NCI-H2196 treated with DMSO at 0.1 percent for 48 hours (cell line): ENCODE results near the gene GRIA2.
A peak's percentile ranks its signal among the peaks of the same experiment; 100 is the strongest.
"Not testable (repeated sequence)": the region's sequence is repeated elsewhere in the genome, so short reads cannot be mapped to it uniquely, and the experiment has no call there.

Experiments used
- DNase-seq: peaks from one replicate; lab custom pipeline; 2025; ENCODE audit not compliant: unreplicated experiment; lab: John Stamatoyannopoulos, UW

The GRIA2 gene

DNA sequence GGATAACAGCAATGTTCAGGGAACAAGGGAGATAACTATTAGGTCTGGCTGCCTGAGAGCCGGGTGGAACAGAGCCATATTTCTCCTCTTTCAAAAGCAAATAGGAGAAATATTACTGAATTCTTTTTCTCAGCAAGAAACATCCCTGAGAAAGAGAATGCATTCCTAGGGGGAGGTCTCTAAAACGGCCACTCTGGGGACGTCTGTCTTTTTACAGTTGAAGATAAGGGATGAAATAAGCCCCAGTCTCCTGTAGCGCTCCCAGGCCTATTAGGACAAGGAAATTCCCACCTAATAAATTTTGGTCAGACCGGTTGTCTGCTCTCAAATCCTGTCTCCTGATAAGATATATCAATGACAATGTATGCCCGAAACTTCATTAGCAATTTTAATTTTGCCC, 37.6 kb downstream of the GRIA2 start:
- DNase-seq = not testable (repeated sequence)

DNA sequence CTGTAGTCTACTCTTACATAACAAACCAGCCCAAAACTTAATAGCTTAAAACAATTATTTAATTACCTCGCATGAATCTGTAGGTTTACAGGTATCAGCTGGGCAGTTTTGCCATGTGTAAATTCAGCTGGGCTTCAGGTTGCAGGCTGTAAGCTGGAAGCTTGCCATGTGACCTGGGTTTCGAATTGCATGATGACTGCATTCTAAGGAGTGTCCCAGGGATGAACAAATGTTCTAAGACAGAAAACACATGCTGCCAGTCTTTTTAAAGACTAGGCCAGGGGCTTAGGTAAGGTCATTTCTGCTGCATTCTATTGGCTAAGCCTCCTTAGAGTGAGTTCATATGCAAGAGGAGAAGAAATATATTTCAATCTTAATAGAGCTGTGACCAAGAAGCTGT, 44.8 kb downstream of the GRIA2 start:
- DNase-seq = peak; percentile 30

DNA sequence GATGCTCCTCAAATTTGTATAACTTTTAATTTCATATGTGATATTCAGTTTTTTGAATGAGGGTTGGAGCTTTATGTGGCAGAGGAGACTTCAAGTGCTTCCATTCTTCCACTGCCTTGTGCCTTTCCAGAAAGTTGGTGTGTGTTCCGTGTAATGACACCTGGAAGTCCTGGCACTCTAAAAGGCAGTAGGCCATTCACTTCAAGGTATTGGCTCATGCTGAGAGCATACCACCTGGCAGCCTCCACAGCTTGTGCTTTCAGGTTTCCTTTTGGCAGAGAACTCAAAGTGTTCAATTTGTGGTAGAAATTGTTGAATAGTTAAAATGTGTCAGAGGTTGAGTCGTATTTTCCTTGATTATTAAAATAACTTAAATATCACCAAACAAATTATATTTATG, 49.6 kb downstream of the GRIA2 start:
- DNase-seq = peak; percentile 12

DNA sequence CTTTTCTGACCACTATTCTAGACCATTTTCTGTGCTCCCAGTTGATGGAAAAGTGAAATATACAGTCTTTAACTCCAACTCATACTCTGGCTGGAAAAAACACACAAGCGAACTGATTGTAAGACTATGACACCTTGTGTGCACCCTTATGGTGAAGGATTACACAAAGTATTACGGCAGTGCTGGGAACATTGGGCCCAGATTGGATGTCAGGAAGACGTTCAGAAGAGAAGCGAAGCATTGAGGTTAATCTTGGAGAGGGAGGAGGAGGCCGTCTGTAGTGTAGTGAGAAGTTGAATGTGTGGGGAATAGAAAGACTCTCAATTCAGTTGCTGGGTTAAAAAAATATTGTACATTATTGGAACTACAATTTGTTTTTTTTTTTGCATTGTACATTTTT, 50.0 kb downstream of the GRIA2 start:
- DNase-seq = no peak

DNA sequence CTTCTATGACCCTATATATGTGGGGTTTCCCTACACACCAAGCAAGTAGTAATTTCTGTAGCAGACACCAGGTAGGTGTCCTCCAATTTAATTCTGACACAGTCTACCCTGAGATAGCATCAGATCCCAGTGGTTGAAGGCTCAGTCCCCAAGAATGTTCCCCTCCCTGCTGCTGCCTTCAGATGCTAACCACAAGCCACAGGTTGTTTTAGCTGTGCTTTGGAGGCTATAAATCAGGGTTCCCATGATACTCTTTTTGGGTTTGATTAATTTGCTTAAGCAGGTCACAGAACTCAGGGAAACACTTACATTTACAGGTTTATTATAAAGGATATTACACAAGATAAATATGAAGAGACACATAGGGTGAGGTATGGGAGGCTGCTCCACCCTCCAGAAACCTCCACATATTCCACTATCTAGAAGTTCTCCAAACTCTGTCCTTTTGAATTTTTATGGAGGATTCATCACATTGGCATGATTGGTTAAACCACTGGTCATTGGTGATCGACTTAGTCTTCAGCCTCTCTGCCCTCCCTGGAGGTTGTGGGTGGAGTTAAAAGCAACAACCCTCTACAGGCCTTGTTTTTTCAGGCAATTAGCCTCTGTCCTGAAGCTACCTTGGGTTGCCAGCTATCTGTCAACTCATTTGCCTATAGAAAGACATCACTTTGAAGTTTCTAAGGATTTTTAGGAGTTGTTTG, 50.8 kb downstream of the GRIA2 start:
- no peak for DNase-seq

DNA sequence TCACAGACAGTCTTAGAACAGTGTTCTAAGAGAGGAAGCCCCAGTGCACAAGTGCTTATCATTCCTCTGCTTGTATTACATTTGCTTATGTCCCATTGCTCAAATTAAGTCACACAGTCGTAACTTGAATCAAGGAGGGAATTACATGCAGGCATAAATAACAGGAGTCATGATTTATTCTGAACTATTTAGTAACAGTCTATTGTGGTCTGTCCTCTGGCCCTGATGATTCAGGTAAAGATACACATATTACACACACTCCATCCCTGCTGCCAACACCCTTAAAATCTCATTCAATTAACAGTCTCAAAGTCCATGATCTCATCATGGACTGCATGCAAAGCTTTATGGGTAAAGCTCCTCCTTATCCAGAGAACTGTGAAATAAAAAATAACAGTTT, 60.1 kb downstream of the GRIA2 start:
- no peak for DNase-seq

DNA sequence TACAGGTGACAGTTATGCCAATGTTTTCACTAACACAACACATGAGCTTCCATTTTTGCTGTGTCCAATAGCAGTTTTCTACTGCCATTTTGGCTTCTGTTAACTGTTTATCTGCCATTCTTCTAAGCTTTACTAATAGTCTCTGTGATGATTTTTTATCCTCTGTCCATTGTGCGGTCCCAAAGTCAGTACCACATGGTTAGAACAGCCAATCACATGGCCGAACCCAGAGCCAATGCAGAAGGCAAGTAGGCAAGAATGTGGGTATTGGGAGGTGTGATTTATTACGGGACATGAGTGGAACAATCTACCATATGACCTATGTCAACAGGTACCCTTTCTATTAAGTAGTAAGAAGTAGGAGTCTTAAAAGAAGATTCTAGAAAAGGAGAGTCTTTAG, 61.5 kb downstream of the GRIA2 start:
- DNase-seq = no peak

DNA sequence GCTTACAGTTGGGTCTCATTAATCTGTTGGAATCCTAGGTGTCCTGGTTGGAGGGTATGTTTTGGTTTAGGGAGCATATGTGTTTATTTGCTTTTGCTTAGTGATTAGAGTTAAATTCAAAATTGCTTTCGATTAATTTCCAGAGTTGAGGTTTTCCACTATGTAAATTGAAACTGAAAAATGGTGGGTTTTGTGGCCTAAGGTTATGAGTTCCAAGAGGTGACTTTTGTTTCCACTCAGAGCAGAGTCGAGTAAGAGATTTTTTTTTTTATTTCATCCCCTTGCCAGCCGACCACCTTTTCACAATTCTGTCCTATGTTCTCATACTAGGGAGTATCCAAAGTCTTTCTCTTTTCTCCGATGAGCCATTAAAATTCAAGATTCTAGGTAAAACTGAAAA, 66.9 kb downstream of the GRIA2 start:
- no peak for DNase-seq

DNA sequence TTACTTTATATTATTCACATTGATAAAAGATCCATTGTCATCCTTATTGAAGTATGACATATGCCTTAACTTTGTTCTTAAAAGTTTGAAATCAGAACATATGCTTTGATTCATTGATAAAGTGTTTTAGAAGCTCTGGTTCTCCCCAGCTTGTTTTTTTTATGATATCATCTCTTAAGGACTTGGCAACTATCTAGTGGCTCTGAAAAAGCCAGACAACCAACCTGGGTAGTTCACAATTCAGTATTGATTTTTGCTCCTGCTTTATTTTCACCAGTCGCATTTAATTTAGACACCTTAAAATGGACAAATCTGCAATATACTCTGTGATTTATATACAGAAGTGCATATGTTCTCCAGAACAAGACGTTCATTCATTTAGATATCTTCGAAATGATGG, 70.1 kb downstream of the GRIA2 start:
- no peak for DNase-seq

DNA sequence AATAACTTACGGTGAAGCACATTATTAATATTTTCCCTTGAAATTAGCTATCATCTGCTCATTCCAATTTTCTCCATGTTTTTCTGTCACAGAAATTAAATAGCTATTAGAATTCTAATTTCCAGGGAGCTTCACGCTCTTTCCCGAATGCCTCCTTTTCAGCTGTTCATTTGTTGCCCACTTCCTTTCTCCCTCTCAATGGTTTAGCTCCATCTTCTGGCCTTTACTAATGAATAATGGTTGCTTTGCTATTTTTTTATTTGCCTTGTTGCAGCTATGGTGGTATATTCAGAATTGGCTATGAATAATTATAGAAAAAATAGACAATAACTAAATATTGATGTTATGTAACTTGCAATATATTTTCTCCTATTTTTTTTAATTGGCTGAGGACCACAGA, 70.5 kb downstream of the GRIA2 start:
- DNase-seq = no peak

DNA sequence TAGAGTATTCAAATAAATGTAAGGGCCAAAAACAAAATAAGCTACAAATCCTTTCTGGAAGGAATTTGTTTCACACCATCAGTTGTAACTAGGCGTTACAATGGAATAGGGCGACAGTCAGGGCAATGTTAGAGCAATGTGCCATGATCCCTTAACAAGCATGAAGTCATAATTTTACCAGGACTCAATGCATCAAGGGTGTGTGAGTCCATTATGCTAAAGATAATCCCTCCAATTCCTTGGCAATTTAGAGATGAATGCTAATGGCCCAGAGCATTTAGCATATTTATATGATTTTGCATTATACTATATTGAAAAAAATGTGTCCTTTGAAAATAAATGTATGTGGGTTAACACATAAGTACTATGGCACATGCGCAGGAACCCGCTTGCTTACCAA, 73.1 kb downstream of the GRIA2 start:
- DNase-seq = no peak

DNA sequence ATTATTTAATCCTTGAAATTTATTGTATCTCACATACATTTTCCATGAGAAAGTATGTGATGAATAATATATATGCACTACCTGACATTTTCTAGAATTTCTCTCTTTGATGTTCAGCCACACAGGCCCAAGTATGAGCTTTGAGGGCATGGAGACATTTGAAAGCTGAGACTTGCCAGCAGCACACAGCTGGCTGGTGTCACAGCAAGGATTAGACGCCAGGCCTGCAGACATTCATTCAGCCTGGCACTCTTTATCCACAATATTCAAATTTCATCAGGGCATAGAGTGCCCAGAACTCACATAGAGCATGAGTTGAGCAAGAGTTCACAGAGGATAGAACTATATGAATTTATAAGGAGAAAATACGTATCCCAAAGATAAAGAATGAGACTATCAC, 74.0 kb downstream of the GRIA2 start:
- DNase-seq = no peak

DNA sequence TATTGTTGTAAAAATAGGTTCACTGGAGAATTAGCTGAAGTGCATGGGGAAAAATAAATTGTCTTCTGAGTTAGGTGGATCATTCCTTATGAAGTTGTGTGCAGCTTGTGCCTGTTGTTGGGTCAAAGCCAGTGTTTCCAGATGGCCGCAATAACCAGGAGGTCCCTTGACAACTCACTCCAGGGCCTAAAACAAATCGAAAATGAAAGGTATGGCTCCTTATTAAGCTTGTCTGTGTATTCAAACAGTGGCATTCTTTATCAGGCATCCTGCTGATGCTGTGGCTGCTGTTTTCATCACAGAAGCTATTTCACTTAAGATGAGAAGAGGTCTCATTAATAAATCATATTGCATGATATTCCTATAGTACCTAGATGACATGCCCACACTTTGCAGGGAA, 80.2 kb downstream of the GRIA2 start:
- DNase-seq = no peak

DNA sequence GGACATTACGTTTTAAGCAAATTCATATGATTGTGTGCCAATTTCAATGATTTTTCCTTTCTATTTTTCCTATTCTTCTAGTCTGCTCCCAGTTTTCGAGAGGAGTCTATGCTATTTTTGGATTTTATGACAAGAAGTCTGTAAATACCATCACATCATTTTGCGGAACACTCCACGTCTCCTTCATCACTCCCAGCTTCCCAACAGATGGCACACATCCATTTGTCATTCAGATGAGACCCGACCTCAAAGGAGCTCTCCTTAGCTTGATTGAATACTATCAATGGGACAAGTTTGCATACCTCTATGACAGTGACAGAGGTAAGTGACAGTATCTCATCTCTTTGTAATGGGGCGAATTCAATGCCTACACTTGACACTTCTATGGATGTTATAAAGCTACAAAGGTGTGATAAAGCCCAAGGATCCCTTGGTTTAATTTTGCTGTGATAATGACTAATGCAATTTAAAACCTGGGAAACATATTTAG, 83.0 kb downstream of the GRIA2 start:
- no peak for DNase-seq

DNA sequence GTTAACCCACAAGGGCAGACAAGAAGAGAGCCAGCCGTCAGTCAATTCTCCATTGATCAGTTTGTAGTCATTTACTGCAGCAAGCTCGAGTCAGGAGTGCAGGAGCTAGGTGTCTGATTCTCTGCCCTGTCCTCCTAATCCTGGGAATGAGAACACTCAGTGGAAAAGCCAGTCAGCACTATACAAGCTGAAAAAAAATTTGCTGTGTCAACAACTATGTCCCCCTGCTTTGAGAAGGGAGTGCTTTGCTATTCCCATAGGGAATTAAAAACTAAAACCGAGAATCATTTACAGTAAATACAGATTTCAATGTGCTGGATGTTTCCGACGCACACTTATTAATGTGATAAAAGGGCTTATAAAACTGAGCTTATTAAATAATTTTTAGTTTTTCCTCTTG, 84.2 kb downstream of the GRIA2 start:
- no peak for DNase-seq

DNA sequence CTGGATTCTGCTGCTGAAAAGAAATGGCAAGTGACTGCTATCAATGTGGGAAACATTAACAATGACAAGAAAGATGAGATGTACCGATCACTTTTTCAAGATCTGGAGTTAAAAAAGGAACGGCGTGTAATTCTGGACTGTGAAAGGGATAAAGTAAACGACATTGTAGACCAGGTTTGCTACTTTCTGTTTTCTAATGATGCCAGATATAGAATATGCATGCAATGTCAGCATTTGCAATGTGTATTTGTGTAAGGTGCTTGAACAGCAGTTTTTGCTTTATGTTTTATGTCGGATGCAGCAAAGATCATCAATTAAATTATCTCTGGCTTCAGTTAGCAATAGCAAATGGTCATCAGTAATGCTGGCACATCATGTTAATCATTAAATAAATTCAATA, 92.2 kb downstream of the GRIA2 start:
- no peak for DNase-seq

DNA sequence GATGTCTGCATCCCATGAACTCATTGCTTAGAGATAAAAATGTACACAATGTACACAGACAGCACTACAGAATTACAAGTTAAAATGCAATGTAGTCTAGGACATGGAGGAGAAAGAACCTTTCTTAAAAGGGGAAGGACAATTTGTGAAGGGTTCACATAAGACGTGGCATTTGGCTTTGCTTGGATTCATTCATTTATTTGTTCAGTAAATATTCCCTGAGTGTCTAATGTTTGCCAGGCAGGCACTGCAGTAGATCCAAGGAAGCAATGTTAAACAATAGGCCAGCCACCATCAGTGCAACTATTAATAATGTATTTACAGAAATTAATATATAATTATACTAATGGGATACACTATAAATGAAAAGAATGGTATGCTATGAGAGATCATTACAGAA, 94.4 kb downstream of the GRIA2 start:
- DNase-seq = no peak

DNA sequence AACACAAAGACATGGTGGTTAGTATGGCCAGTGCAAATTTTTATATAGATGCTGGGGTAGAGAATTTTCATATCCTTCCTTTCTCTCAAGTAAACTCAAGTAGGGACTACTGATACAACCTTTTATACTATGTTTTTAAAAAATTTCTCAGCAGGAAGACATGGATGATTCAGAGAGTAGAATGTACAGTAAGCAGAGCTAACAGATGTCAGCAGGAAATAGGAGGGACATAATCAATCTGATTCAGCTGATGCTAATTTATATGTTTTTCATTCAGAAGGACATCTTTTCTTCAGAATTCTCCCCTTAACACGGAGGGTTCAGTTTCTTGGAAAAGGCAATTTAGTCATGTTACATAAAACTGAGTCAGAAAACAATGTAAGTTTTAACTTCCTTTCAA, 95.4 kb downstream of the GRIA2 start:
- DNase-seq = no peak

DNA sequence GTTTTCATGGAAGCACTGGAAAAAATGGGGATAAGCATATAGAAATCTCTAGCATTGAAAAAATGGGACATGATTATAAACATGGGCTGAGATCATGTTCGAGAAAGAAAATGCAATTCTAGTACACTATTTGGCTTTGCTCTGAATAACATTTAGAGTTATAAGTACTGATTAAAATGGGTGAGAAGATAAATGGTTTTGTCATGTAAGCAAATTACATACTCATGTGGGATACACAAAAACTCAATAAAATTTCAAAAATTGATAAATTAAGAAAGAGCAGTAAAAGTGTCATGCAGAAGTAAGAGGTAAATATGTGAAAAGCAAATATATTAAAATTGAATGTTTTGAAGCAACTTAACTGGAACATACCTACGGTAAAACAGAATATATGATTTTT, 99.6 kb downstream of the GRIA2 start:
- no peak for DNase-seq

DNA sequence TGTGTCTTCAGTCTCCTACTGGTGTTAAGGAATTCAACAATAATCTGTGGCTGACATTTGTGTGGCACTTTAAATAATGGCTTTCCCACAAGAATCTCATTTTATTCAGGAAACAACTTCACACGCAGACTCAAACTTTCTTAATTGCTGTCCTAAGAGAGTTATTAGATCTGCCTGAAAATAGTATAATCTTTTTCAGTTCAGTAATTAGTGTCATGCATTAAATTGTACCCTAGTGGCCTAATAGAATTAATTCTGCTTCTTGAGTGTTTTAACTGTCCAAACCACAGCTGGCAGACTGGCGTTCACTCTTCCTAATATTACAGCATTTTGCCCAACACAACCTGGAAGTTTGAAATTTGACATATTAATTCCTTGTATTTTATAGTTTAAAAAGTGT, 107.1 kb downstream of the GRIA2 start:
- DNase-seq = no peak

DNA sequence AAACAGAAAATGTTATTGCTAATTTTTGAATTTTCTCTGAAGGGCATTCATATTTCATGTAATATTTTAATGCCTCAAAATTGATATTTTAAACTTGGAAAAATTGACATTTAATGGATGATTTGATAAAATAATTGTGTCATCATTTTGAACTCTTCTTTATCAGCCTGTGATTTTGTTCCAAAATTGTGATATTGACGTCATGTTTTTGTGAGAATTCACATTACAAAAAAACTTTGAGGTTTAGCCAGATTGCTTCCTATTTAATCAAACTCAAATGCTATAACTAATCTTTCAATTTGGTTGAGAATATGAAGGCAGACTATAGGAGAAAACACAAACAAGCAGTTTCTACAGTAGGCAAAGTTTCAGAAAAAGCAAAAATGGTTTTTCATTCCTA, 137.4 kb downstream of the GRIA2 start:
- DNase-seq = no peak

DNA sequence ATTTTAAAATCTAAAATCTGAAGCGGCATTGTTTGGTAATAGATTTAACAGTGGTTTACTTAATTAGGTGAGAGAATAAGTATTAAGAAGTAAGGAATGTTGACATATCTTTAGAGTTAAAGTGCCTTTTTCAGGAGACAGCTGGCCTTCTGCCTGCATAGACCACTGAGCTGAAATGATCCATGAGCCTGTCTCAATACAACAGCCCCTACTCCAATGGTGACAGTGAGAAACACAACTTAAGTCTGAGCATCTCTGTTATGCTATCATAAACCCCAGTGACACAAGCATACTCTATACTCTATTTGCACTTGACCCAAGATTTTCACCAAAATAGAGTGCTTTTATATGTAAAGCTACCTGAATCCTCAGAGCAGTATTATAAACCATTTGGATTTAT, 137.9 kb downstream of the GRIA2 start:
- DNase-seq = no peak

DNA sequence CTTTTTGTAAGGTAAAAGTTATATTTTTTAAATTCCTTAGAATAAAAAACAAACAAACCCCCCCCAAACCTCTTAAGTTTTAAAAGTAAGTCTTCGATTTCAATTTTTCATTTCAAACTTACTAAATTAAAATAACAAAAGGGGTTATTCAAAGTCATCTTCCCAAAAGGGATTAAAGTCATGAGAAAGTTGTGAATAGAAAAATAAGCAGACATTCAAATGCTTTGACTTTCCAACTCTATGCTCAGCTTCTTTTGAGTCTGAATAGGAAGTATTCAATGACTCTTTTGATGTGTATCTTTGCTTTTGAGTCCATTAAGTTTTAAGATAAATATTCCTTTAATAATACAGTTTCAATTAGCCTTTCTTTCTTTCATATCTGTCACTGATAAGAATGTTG, 138.3 kb downstream of the GRIA2 start:
- DNase-seq = no peak
